HEK293 (cell line): ENCODE data around the gene DAAM2.

Experiments
- BCL11A ChIP-seq: fragments of 450-650 bp; formaldehyde crosslinking; IDR thresholded peaks from 2 replicates; pipeline ENCODE4 v1.5.1; 2016; ENCODE audit warnings: low read depth, missing biosample characterization, missing genetic modification characterization
- CTCF ChIP-seq: fragments of 450-650 bp; formaldehyde crosslinking; IDR thresholded peaks from 2 replicates; pipeline ENCODE4 v1.5.1; 2016; ENCODE audit warnings: missing biosample characterization, missing genetic modification characterization
- GLI4 ChIP-seq: fragments of 450-650 bp; formaldehyde crosslinking; IDR thresholded peaks from 2 replicates; pipeline ENCODE4 v1.5.1; 2016; ENCODE audit warnings: missing biosample characterization, missing genetic modification characterization
- REST ChIP-seq: fragments of 450-650 bp; formaldehyde crosslinking; IDR thresholded peaks from 2 replicates; pipeline ENCODE4 v1.5.1; 2016; ENCODE audit warnings: missing biosample characterization, missing genetic modification characterization
- SETDB1 ChIP-seq: IDR thresholded peaks from one replicate; pipeline ENCODE4 v1.6.1; 2017; ENCODE audit warnings: mild to moderate bottlenecking, low read length, moderate library complexity, mixed read lengths; ENCODE audit not compliant: insufficient read length
- YY1 ChIP-seq: fragments of 450-650 bp; formaldehyde crosslinking; IDR thresholded peaks from 2 replicates; pipeline ENCODE4 v1.5.1; 2018; ENCODE audit warnings: missing biosample characterization, missing genetic modification characterization
- ZBTB6 ChIP-seq: fragments of 450-650 bp; formaldehyde crosslinking; IDR thresholded peaks from 2 replicates; pipeline ENCODE4 v1.5.1; 2017; ENCODE audit warnings: missing biosample characterization, missing genetic modification characterization
- ZNF138 ChIP-seq: fragments of 450-650 bp; formaldehyde crosslinking; IDR thresholded peaks from 2 replicates; pipeline ENCODE4 v1.5.1; 2016; ENCODE audit warnings: missing biosample characterization, missing genetic modification characterization, borderline replicate concordance
- ZNF24 ChIP-seq: fragments of 450-650 bp; formaldehyde crosslinking; IDR thresholded peaks from 2 replicates; pipeline ENCODE4 v1.5.1; 2016; ENCODE audit warnings: missing biosample characterization, missing genetic modification characterization
- ZNF274 ChIP-seq, 2 experiments: fragments of 200-500 bp in 1 of 2; fragments of 450-650 bp in 1 of 2; sonication (Bioruptor generic) in 1 of 2; formaldehyde crosslinking in 1 of 2; IDR thresholded peaks; 2 replicates each; pipeline versions ENCODE4 v1.5.1 to v1.6.1; 2014 to 2016; ENCODE audit warnings: borderline replicate concordance in 1 of 2, inconsistent platforms in 1 of 2, low read length in 1 of 2, missing biosample characterization in 1 of 2, missing genetic modification characterization in 1 of 2
- ZNF335 ChIP-seq: fragments of 450-650 bp; formaldehyde crosslinking; conservative IDR thresholded peaks from 2 replicates; pipeline ENCODE4 v1.5.1; 2016; ENCODE audit warnings: missing biosample characterization, missing genetic modification characterization
- ZNF350 ChIP-seq: fragments of 450-650 bp; formaldehyde crosslinking; IDR thresholded peaks from 2 replicates; pipeline ENCODE4 v1.5.0; 2017; ENCODE audit warnings: missing biosample characterization, mild to moderate bottlenecking, missing genetic modification characterization
- ZNF670 ChIP-seq: fragments of 450-650 bp; formaldehyde crosslinking; IDR thresholded peaks from 2 replicates; pipeline ENCODE4 v1.5.1; 2016; ENCODE audit warnings: missing biosample characterization, missing genetic modification characterization, low read depth

- TF ChIP-seq ZNF274 (IDR thresholded peaks at IDR 0.05; ENCODE audit: low read length): no peak
- no peak for TF ChIP-seq ZNF274 (tag by site-specific recombination; IDR thresholded peaks at IDR 0.05; ENCODE audit: borderline replicate concordance)
- TF ChIP-seq ZBTB6 (tag by site-specific recombination): no peak
- no peak for TF ChIP-seq CTCF (tag by site-specific recombination)
- TF ChIP-seq ZNF670 (tag by site-specific recombination): no peak
- TF ChIP-seq ZNF335: no peak
- no peak for TF ChIP-seq GLI4 (tag by site-specific recombination)
- TF ChIP-seq REST: no peak
- no peak for TF ChIP-seq YY1 (tag by site-specific recombination)
- TF ChIP-seq ZNF24: no peak
- no peak for TF ChIP-seq SETDB1
- TF ChIP-seq ZNF350: no peak
- TF ChIP-seq BCL11A (tag by site-specific recombination): no peak
- TF ChIP-seq ZNF138 (tag by site-specific recombination): no peak
Observed at GRCh38 chr6:39820553-39820952, 28.4 kb downstream of the DAAM2 start.
